GM19240 (cell line): Measurements from ENCODE around the gene GPSM3.
"Not testable (repeated sequence)": the region's sequence is repeated elsewhere in the genome, so short reads cannot be mapped to it uniquely, and the experiment has no call there.

ENCODE experiments used
- DNase-seq: peaks from one replicate; pipeline ENCODE4 v3.0.0; 2011; ENCODE audit warnings: low spot score; ENCODE audit not compliant: insufficient read length

GPSM3 gene

GRCh38 chr6:32151863-32152768 lies 40.3 kb downstream of the GPSM3 start, which contains the start of gene PRRT1:
Gene PRRT1 (minus strand): TSS chr6:32151939. CDS start chr6:32151827, 112 bp downstream.
- DNase-seq: no peak

GRCh38 chr6:32151181-32151862 lies 41.1 kb downstream of the GPSM3 start:
- no peak for DNase-seq

- no peak for DNase-seq
Observed at GRCh38 chr6:32149932-32150870, 42.2 kb downstream of the GPSM3 start.

- no peak for DNase-seq
Observed at GRCh38 chr6:32149092-32149755, 43.2 kb downstream of the GPSM3 start.

- DNase-seq: no peak
Observed at GRCh38 chr6:32148289-32149091, 44.0 kb downstream of the GPSM3 start.

GRCh38 chr6:32147401-32148132 lies 44.9 kb downstream of the GPSM3 start:
- DNase-seq: no peak

GRCh38 chr6:32146687-32147086 lies 45.8 kb downstream of the GPSM3 start:
- no peak for DNase-seq

GRCh38 chr6:32146287-32146686 lies 46.2 kb downstream of the GPSM3 start:
- DNase-seq: no peak

- not testable (repeated sequence) for DNase-seq
Observed at GRCh38 chr6:32144238-32144637, 48.2 kb downstream of the GPSM3 start.
